ENCODE results near the gene TLR10. TPM values are rescaled to one million over a fixed set of nuclear protein-coding genes. Genes with fewer than 3 reads are reported as not detected.

TLR10 gene
- total and polyA plus RNA-seq, 9 of the 15 experiments (the other 6 are each of a cell fraction or from before 2014, with no cell fraction given): 0.03 to 0.05 TPM; not detected in 7

GRCh38 chr4:38821739-38822138 is 38.9 kb upstream of the TLR10 start:
- no TSS peak for BruUV-seq (replicated peaks)
- intact Hi-C loops (cut with micrococcal nuclease): no loop called here
- DNase-seq (ENCODE audit: extremely low read depth in 1 of 4, low spot score in 3 of 4): no peak
- H2AFZ ChIP-seq (ENCODE audit: low read depth, low read length): no peak overlapping the region
- no peak for ATAC-seq
- in situ Hi-C loops (cut with MboI): no loop called here
- 4% methylated on average over 3 of the region's 3 CpGs for WGBS (ENCODE audit: insufficient coverage, low coverage, missing lambda C conversion rate)
- POLR2A ChIA-PET: interaction anchor here (1.0 kb wide), 1 partner anchor 8 kb away, joined by 4 read pairs; no protein-coding TSS in a partner anchor
- CTCF ChIA-PET (ENCODE audit: low intra/inter-chr PET ratio): no interaction called here
- no peak overlapping the region for H3K27ac ChIP-seq (ENCODE audit: extremely low read depth, low read depth, low read length)
- H3K9ac ChIP-seq (ENCODE audit: insufficient read depth in 1 of 2, low read depth in 2 of 2, low read length in 2 of 2): no peak overlapping the region
- peaks cover 2% of the 10 kb centered on the region for H3K9me3 ChIP-seq (replicated peaks; ENCODE audit: control insufficient read depth, insufficient read depth, low read depth, low read length)
- no peaks in the 10 kb centered on the region for H3K36me3 ChIP-seq (ENCODE audit: control insufficient read depth, insufficient read depth, low read length)
- no peak overlapping the region for H3K4me3 ChIP-seq
- no peaks in the 10 kb centered on the region for H4K20me1 ChIP-seq (replicated peaks; ENCODE audit: control insufficient read depth, insufficient read depth, low read length)
- no peak for FAIRE-seq
- H3K9me1 ChIP-seq (ENCODE audit: control insufficient read depth, insufficient read depth, low read length): no peaks in the 10 kb centered on the region
- H3K79me2 ChIP-seq (ENCODE audit: control insufficient read depth, insufficient read depth, low read length): no peaks in the 10 kb centered on the region
- peaks cover 6 to 16% of the 10 kb centered on the region in 2 experiments; a peak in 3 of 5 replicates for H3K27me3 ChIP-seq (ENCODE audit: control insufficient read depth in 2 of 2, insufficient read depth in 2 of 2, low read length in 2 of 2)
- no peak overlapping the region for H3K4me2 ChIP-seq (ENCODE audit: insufficient read depth, low read length)
- peaks cover 0 to 5% of the 10 kb centered on the region in 2 experiments; a peak in 1 of 5 replicates for H3K4me1 ChIP-seq (replicated peaks in 1 of 2; ENCODE audit: control insufficient read depth in 2 of 2, insufficient read depth in 2 of 2, low read length in 2 of 2)
- TF ChIP-seq RBM25 (IDR thresholded peaks at IDR 0.05; ENCODE audit: low read depth, low read length, severe bottlenecking): no peak
- no peak for TF ChIP-seq SLC30A9 (CRISPR knock-in tag; IDR thresholded peaks at IDR 0.05)
- TF ChIP-seq MNT (conservative IDR thresholded peaks at IDR 0.05): no peak
- no peak for TF ChIP-seq ATF4 (CRISPR knock-in tag; IDR thresholded peaks at IDR 0.05)
- TF ChIP-seq DEAF1 (CRISPR knock-in tag; IDR thresholded peaks at IDR 0.05): no peak
- TF ChIP-seq ZNF449 (CRISPR knock-in tag; IDR thresholded peaks at IDR 0.05): no peak
- TF ChIP-seq KLF6 (CRISPR knock-in tag; IDR thresholded peaks at IDR 0.05; ENCODE audit: borderline replicate concordance): no peak
- TF ChIP-seq TAF1 (IDR thresholded peaks at IDR 0.05; ENCODE audit: control insufficient read depth, extremely low read depth, insufficient read depth, low read length, severe bottlenecking): no peak
- no peak for TF ChIP-seq KDM5B (IDR thresholded peaks at IDR 0.05; ENCODE audit: insufficient replicate concordance, low read depth, low read length)
- no peak for TF ChIP-seq STAT5B (CRISPR knock-in tag; IDR thresholded peaks at IDR 0.05)
- no peak for TF ChIP-seq CHAMP1 (IDR thresholded peaks at IDR 0.05)
- TF ChIP-seq ZNF124 (CRISPR knock-in tag; IDR thresholded peaks at IDR 0.05): no peak
- no peak for TF ChIP-seq ZNF57 (CRISPR knock-in tag; IDR thresholded peaks at IDR 0.05)
- TF ChIP-seq MAFG (tag; conservative IDR thresholded peaks at IDR 0.05): no peak
- TF ChIP-seq ZNF3 (CRISPR knock-in tag; IDR thresholded peaks at IDR 0.05): no peak

Measured in K562 (cell line).